GM18519 (cell line): Measurements from ENCODE around the gene LAMA1.

Source experiments
- ATAC-seq: cut with Tn5 transposase; IDR thresholded peaks from one replicate; pipeline ENCODE4 v1.9.1; 2021; ENCODE audit warnings: mild to moderate bottlenecking, moderate library complexity; ENCODE audit not compliant: unreplicated experiment, low FRiP score

LAMA1 gene

DNA sequence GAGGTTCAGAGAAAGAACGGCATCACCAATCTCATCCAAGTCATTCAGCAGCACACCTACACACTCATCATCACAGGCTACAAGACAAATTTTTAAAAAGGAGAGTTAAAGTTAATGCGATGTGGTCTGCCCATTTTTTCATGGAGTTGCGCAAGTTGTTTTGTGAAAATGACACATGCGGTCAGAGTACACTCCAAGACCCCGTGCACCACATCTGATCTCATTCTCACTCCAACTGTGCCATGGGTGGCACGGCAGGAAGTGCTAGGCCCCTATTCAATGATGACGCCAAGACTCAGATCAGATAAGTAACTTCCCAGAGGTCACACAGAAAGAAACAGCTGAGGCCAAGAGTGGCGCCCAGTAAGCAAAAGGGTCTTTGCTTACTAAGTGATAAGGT is 119.8 kb downstream of the LAMA1 start:
- ATAC-seq: no peak

DNA sequence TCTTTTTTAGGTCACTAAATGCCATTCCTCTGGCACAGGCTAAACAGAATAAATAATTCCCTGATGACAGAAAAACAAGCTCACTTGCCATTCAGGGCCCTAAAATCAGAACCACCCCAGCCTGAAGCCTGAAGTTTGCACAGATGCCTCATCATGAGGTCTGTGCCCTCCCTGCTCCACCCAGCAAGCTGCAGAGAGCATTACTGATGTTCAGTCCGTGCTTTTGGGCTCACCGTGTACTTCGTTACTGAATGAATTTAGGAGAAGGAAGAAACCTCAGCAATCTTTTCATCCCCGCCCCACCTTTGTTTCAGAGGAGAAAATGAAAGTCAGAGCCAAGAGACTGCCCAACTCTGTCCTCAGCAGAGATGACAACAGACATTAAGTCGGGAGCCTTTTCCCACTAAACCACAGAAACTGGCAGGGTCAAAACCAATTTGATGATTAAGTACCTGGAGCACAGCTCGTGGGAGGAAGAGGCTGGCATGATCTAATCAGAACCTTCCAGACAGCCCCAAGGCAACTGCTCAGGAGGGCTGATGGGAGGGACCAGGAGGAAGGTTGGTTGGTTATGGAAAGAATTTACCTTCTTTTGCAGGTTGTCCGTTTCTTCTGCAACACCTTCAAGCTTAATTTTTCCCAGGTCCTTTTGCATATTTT is 122.7 kb downstream of the LAMA1 start:
- ATAC-seq: no peak

DNA sequence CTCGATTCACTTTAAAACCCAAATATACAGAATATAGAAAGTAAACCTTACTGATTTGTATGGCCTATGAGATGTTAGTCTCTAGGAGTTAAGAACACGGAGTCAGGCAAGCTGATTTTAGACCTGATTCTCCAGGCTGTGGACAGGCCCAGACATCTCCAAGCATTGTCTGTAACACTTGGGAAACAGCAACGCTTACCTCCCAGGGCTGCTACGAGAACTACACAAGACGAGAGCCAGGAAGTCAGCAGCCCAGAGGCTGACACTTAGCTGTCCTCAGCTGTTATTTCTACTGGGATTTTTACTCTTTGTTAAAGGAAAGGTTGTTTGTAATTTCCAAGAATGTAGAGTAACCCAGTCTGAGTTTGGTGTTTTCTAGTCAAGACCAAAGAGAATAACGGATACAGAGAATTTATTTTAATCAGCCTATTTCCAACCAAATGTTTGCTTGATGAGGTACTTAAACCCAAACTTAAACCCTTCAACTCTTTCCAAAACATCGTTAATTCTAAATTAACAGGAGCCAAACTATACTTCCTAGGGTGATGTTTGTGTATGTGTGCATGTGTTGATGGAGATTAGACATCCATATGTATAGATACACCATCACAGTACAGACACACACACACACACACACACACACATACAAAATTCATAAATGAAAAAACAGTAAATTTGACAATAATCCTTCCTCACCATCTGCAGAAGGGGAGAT is 123.4 kb downstream of the LAMA1 start:
- no peak for ATAC-seq

DNA sequence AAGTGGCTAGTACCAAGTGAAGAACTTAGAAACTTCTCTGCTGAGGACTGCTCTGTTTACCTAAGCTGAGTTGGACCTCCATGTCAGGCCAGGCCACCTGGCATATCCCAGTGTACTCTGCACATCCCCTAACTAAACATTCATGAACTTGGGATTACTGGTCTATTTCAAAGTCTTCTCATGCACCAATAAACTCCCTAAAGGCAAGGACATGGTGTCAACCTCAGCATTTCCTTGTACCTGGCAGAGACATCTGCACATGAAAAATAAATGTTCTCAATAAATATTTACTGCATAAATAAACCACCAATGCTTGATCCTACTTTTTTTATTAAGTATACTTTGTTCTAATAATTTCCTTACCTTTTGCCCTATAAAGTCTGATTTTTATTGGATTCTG is 124.8 kb downstream of the LAMA1 start:
- ATAC-seq: no peak

DNA sequence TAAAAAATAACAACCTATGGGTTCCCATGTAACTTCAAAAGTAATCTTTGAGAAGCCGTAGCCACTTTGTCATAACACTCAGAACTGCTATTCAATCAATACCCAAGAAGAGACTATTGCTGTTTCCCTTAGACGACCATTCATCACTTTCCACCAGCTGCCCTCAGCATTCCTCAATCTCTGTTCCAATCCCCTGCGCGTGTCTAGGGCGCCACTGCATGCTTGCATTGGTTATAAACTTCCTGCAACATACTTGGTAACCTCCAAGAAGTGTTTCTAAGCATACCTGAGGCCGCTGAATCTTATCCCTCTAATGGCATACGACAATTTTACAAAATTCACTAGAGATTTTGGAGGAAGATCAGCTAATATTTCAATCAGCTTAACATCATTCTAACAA is 134.2 kb downstream of the LAMA1 start:
- ATAC-seq: no peak

DNA sequence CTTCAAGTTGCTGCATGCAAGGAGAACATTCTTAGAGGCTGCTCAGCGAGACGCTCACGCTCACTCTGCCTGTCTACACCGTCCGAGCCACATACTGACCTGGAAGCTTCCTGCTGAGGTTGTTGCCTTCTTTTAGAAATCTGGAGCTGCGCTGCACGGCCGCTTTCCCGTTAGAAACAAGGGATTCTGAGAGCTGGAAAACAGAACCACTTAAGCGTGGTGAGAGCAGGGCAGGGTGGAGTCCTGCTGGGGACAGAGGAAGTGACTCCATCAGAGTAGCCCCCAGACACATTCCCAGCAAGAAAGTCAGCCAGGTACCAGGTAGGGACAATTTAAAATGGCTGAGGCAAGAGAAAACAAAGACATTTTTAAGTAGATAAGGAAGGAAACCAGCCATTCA is 135.2 kb downstream of the LAMA1 start:
- ATAC-seq: no peak

DNA sequence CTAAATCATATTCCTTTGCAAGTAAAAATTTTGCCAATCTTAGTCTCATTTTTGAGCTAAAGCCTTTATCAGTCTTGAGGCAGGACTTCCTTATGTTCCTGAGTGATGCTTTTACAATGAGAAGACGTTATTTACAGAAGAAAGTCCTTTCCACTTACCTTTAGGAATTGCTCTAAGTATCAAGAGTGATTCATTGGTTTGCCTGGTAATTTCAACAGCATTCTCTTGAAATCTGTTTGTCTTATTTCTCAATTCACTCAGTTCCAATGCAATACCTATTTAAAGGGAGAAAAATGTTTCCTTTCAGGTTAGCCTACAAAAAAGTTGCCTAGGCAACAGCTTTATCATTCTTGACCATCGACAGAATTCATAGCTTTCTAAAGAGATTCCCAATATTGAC is 137.2 kb downstream of the LAMA1 start:
- no peak for ATAC-seq

DNA sequence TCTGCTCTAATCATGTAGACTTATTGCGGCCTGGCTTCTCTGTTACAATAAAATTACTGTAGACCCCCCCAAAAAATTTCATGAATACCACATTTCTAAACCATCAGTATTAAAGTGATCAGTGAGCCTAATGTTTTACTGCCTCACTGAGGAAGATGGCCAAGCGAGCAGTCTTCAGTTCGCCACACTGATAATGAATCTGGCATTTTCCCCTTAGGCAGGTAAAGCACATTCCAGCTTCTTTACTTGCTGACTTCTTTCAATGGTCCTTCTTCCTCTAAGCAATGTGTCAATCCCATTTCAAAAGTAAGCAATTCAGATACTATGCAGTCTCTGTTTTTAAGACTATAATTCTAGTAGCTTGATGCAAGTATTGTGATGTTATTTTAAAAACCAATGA is 137.6 kb downstream of the LAMA1 start:
- no peak for ATAC-seq

DNA sequence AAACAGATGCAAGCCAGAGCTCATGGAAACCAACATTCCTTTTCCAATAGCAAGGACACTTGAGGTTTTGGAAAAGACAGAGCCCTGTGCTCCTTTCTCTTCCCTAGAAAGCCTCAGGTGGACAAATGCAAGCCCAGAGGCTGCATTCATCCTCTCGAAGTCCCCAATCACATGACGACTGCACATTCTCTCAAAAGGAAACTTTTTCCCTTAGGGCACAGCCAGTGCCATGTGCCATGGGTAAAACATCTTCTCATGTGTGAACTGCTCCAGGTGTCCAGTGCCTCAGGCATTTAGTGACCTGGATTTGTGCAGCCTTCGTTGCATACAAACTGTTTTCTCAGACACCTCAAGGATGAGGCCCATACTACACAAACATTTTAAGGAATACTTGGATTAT is 140.7 kb downstream of the LAMA1 start:
- ATAC-seq: no peak

DNA sequence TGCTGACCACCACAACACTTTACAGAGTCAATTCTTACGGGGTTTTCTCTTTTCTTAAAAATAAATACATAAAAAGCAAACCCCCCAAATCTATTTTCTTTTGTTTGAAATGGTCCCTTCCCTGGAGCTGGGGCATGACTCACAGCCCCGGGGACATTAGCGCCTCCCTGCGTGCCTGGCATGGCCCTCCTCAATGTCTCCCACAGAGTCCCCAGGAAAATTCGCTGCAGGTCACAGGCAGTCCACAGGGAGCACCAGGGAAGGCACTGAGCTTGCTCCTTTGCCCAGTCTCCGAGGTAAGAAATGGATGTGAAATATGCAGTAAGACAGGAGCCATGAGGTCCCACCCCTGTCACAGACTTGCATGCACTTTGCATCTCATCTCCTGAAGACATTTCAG is 142.5 kb downstream of the LAMA1 start:
- no peak for ATAC-seq

DNA sequence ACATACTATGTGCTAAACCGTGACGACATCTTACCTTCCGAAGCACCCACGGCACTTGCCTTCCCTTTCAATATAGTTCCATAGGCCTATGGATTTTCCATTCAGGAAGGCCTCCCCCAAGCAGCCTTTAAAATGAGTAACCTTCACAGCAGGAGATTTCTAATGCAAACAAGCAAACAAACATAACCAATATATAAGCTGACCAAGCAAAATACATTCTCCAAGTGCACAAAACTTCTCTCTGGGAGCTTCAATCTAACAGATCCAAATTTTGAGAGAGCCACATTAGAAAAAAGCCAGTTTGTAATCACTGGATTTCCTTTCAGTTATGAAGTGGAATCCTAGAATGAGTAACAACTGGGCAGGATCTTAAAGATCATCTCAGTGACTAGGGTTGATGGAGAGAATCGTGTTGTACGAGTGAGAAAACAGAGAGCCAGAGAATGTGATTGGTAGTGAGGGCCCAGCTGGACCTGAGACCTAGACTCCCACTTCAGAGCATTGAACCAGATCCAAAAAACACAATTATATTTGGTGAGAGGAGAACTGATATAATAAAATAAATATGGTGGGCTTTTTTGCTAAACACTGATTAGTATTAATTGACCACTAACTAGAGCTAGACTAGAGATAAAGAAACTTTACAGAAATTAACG is 145.6 kb downstream of the LAMA1 start:
- no peak for ATAC-seq

DNA sequence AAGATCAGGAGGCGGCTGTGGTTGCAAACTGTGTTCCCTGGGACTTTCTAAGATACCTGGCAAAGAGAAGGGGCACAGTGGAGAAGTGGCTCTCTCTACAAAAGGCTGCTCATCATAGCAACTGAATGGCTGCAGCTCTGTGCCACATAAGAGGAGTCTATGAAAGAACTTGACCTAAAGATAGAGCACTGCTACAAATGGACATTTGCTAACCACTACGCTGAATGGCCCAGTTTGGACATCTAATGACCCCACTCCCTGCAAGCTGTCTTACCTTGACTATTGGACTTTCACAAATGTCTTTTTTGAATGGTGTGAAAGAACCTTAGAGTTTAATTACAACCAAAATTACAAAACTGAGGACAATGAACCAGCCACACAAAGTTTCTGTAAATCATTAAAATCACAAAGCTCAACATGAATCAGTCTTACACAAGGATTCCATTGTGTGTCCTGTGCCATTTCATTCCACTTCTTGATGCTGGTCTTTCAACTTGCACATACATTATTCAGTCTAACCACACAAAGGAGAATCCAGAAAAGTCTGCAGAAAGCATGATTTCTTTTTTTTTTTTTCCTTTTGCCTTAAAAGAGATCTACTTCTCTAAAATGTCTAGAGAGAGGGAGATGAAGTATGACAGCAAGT is 154.0 kb downstream of the LAMA1 start:
- ATAC-seq: no peak

DNA sequence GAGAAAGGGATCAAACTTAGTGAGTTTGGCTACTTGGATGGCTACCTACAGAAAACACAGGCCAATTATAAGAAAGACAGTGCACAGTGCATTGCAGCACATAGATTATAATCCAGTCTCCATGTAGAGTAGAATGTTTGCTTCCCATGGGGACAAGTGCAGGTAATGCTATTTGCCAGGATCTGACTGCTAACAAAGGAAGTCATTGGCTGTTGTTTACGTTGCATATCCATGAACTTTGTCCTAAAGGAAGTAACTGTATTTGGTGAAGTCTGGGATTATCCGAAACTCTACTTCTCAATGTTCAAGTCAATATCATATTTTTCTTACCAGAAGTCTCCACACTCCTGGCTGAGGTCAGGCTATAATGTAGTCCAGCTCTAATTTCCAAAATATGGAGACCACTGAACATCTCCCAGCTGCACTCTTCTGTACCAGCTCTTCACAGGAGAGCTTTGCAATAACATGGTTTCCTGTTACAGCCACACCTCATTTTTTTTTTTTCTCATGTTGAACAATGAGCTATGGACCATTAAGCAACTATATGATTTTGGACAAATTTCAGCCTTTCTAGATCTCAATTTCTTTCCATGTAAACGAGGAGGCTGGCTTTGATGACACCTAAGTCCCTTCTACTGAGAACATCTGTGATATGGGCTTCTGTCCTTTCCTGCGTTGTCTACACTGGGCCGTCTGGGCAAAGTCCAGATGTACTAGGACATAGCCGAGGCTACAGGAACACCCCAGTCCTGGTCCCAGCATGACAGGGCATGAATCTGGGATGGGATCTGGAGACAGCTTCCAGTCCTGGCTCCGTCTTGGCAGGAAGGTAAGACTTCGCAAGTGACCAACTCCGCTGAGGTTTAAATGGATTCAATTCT is 154.8 kb downstream of the LAMA1 start:
- ATAC-seq: no peak

DNA sequence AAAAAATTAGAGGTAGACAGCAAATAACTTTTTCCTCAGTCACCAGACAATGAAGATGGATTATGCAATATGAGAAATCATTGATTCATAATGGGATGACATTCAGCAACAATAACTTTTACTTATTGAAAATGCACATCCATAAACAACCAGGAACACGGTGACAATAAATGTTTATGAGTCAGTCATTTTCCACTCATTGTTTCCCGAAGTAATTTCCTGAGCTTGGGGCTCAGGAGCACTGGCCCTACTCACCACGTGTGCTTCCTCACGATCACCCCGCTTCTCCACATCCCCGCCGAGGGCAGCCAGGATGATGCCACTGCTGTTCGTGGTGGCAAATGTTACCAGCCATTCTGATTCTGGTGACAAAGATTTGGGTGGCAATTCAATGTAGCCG is 156.3 kb downstream of the LAMA1 start:
- no peak for ATAC-seq

DNA sequence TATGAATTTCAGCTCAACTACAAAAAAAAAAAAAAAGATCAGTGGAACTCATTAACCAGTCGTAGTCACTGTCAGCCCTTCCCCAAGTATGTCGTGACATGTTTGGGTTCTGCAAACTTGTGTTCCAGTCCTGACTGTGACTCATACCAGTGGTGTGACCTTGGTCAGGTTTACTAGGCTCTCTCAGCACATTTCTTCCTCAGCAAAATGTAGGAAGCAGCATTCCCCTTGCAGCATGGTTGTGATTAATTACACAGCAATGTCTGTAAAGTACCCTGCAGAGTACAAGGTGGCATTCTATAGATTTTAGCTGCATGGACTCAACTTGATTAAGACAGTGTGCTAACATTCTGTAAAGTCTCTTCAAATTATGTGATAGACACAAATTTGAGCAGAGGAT is 156.9 kb downstream of the LAMA1 start:
- no peak for ATAC-seq

DNA sequence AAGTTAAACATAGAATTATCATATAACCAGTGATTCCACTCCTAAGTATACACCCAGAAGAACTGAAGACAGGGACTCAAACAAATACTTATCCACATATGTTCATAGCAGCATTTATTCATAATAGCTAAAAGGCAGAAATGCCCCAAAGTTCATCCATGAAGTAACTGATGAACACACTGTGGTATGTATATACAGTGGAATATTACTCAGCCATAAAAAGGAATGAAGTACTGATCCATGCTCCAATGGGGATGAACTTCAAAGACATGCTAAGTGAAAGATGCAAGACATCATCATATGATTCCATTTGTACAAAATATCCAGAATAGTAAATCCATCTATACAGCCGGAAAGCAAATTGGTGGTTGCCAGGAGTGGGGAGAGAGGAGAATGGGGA is 157.5 kb downstream of the LAMA1 start:
- ATAC-seq: no peak

DNA sequence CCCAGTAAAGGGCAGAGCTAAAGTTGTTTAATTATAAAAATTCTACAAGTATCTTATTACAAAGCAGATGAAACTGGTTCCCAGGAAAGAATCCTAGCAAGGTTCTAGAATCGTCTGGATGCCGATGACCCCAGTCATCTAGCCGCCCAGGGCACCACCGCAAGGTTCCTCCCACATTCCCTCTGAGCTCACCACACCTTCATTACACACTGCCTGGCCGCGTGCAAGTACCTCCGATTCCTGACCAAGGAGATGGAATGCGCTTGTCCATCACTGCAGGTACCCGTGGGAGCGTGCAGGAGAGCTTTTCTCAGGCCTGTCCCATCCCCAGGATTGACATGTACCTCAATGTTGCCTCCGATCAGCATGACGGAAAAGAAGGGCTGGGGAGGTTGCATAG is 158.5 kb downstream of the LAMA1 start:
- no peak for ATAC-seq

DNA sequence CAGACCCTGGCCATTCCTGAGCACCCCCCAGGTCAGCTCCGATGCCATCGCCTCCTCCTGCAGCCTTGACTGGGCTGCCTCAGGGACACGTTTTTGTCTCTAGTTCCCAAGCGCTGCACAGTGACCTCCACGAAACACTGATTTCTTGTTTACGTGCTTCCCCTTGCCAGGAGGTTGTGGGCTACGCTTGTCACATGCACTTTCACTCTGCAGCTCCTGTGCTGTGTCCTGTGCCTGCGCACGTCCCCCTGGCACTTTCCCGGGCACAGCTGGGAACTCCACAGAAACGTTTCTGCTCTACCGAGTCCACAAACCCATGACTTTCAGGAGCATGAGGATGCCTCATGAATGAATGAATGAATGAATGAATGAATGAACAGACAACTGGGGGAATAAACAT is 160.6 kb downstream of the LAMA1 start:
- no peak for ATAC-seq

DNA sequence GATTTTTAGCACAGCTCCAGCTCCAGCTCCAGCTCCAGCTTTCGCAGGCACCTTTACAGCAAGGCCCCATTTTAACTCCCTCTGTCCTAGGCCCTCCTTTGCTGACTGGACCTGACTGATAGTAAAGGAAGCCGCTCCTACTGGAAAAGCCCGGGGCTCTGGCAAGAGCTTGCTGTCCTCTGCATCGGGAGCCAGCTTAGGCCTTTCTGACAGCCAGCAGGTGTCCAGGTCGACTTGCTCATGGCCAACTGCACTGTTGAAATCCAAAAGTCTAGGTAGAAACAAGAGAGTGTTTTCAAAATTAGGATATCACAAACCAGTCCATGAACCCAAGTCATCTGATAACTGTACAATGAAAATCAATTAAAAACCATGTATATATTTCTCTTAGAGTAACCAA is 161.1 kb downstream of the LAMA1 start:
- no peak for ATAC-seq

DNA sequence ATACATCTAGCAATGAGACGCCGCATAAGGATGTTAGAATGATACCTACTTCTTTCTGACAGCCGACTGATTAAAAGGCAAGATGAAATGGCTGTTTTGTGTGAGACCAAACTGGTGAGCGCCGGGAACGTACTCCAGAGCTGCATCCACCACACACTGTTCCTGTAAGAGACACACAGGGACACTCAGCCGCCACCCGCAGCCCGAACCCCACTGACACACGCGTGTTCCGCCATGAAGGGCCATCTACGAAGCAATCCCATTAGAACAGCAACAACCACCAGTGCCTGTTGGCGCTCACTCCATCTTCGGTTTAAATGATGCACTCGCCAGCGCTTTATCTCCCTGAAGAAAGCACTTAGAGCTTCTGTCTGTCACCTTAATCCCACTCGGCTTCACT is 162.3 kb downstream of the LAMA1 start:
- no peak for ATAC-seq

DNA sequence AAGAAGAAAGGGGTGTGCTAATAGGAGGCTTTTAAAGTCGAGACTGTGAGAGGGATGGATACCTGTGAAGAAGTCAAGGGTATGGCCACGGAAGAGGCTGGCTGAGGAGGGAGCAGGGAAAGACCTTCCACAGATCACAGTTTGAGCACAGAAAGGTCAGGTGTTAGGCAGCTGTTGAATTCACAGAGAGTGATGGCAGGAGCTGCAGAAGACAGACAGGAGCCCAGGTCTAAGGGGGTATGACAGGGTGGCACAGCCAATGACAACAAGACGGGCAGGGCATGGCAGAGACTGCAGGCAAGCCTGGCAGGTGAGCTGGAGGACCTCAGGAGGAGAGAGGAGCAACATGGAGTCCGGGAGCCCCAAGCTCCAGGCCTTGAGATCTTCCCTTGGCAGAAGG is 163.1 kb downstream of the LAMA1 start:
- no peak for ATAC-seq
